Mucosa of rectum (tissue), 2 donors: ENCODE results near the gene TGFB1I1.
"Not testable (repeated sequence)": the region's sequence is repeated elsewhere in the genome, so short reads cannot be mapped to it uniquely, and the experiment has no call there.

Source experiments
- H3K27ac ChIP-seq, 2 donors: one replicate each; pipeline ENCODE4 v1.7.0; 2013; ENCODE audit warnings: inconsistent platforms in 2 of 2, low read depth in 2 of 2, low read length in 2 of 2
- H3K27me3 ChIP-seq, 2 donors: one replicate each; pipeline ENCODE4 v1.7.0; 2013; ENCODE audit warnings: low read length in 2 of 2; ENCODE audit not compliant: control insufficient read depth in 2 of 2, insufficient read depth in 2 of 2
- H3K36me3 ChIP-seq, 2 donors: one replicate each; pipeline ENCODE4 v1.7.0; 2013; ENCODE audit warnings: low read length in 2 of 2; ENCODE audit not compliant: control insufficient read depth in 2 of 2, insufficient read depth in 2 of 2
- H3K4me1 ChIP-seq, 2 donors: one replicate each; pipeline ENCODE4 v1.7.0; 2013; ENCODE audit warnings: low read length in 2 of 2, mild to moderate bottlenecking in 1 of 2; ENCODE audit not compliant: control insufficient read depth in 2 of 2, insufficient read depth in 2 of 2
- H3K4me3 ChIP-seq, 2 donors: one replicate each; pipeline ENCODE4 v1.7.0; 2013; ENCODE audit warnings: low read length in 2 of 2
- H3K9ac ChIP-seq, 2 donors: one replicate each; pipeline ENCODE4 v1.7.0; 2013; ENCODE audit warnings: low read length in 2 of 2, low read depth in 1 of 2, mild to moderate bottlenecking in 1 of 2
- H3K9me3 ChIP-seq, 2 donors: one replicate each; pipeline ENCODE4 v1.7.0; 2013; ENCODE audit warnings: low read length in 2 of 2; ENCODE audit not compliant: control insufficient read depth in 2 of 2
- donor health status: healthy.
- donor health status: Normal muscosa, but diverticular disease.

The TGFB1I1 gene

GRCh38 chr16:31477220-31478216, 5.6 kb downstream of the TGFB1I1 start:
- peaks cover 21 to 24% of the 10 kb centered on the region in 2 donors for H3K4me1 ChIP-seq
- no peaks in the 10 kb centered on the region for H3K9me3 ChIP-seq
- H3K27me3 ChIP-seq = no peaks in the 10 kb centered on the region
- peak overlapping the region; percentile 87 to 92 for H3K9ac ChIP-seq
- H3K4me3 ChIP-seq = peak overlapping the region; percentile 71
- H3K27ac ChIP-seq = peak overlapping the region; percentile 98
- H3K36me3 ChIP-seq = no peaks in the 10 kb centered on the region

- Histone ChIP-seq H3K36me3 (no peaks in the 10 kb centered on the region), H3K9me3 (no peaks in the 10 kb centered on the region), H3K4me3 (no peak overlapping the region), H3K27ac (no peak overlapping the region), H3K9ac (no peak overlapping the region), H3K27me3 (no peaks in the 10 kb centered on the region), H3K4me1 (peaks cover 17 to 20% of the 10 kb centered on the region in 2 donors)
These were observed 7.0 kb downstream of the TGFB1I1 start for GRCh38 chr16:31478956-31479355.

- Histone ChIP-seq H3K9ac (no peak overlapping the region), H3K4me3 (no peak overlapping the region), H3K36me3 (no peaks in the 10 kb centered on the region), H3K27ac (no peak overlapping the region), H3K27me3 (no peaks in the 10 kb centered on the region), H3K4me1 (peaks cover 21 to 22% of the 10 kb centered on the region in 2 donors), H3K9me3 (no peaks in the 10 kb centered on the region)
These were observed 7.8 kb downstream of the TGFB1I1 start for GRCh38 chr16:31479751-31480150.

GRCh38 chr16:31480851-31481536, 9.0 kb downstream of the TGFB1I1 start:
- Histone ChIP-seq H3K9me3 (no peaks in the 10 kb centered on the region), H3K27ac (no peak overlapping the region), H3K27me3 (no peaks in the 10 kb centered on the region), H3K9ac (no peak overlapping the region), H3K36me3 (no peaks in the 10 kb centered on the region), H3K4me1 (peaks cover 21 to 23% of the 10 kb centered on the region in 2 donors), H3K4me3 (no peak overlapping the region)

GRCh38 chr16:31483081-31483480, 11.1 kb downstream of the TGFB1I1 start, which contains the start of gene SLC5A2:
Gene SLC5A2, plus strand, starts transcription at chr16:31483123. Its CDS starts 14 bp downstream, at chr16:31483137.
- H3K27ac ChIP-seq = no peak within 1 kb of the TSS
- H3K9me3 ChIP-seq = no peaks in the 10 kb centered on the region
- no peak within 1 kb of the TSS for H3K9ac ChIP-seq
- peaks cover 19 to 24% of the 10 kb centered on the region in 2 donors for H3K4me1 ChIP-seq
- H3K36me3 ChIP-seq = no peaks in the 10 kb centered on the region
- no peaks in the 10 kb centered on the region for H3K27me3 ChIP-seq
- no peak within 1 kb of the TSS for H3K4me3 ChIP-seq

GRCh38 chr16:31484048-31484447, 12.1 kb downstream of the TGFB1I1 start:
- H3K9me3 ChIP-seq, H3K27ac ChIP-seq, H3K36me3 ChIP-seq, H3K4me3 ChIP-seq, H3K9ac ChIP-seq, H3K27me3 ChIP-seq: not testable (repeated sequence)
- H3K4me1 ChIP-seq = peaks cover 22 to 28% of the 10 kb centered on the region in 2 donors

GRCh38 chr16:31484491-31485171, 12.7 kb downstream of the TGFB1I1 start:
- Histone ChIP-seq H3K9ac (no peak overlapping the region), H3K4me3 (no peak overlapping the region), H3K9me3 (no peaks in the 10 kb centered on the region), H3K27me3 (no peaks in the 10 kb centered on the region), H3K4me1 (peaks cover 22 to 28% of the 10 kb centered on the region in 2 donors), H3K27ac (peak overlapping the region in 1 of 2 donors; percentile 28), H3K36me3 (no peaks in the 10 kb centered on the region)

- H3K27me3 ChIP-seq = no peaks in the 10 kb centered on the region
- H3K9me3 ChIP-seq = no peaks in the 10 kb centered on the region
- no peak overlapping the region for H3K4me3 ChIP-seq
- H3K4me1 ChIP-seq = peaks cover 21 to 27% of the 10 kb centered on the region in 2 donors
- H3K9ac ChIP-seq = no peak overlapping the region
- H3K27ac ChIP-seq = no peak overlapping the region
- peaks cover 0 to 4% of the 10 kb centered on the region in 2 donors for H3K36me3 ChIP-seq
These were observed 13.6 kb downstream of the TGFB1I1 start for GRCh38 chr16:31485571-31485970.

GRCh38 chr16:31486045-31486444, 14.1 kb downstream of the TGFB1I1 start:
- Histone ChIP-seq H3K4me3 (no peak overlapping the region), H3K27me3 (no peaks in the 10 kb centered on the region), H3K9ac (no peak overlapping the region), H3K9me3 (no peaks in the 10 kb centered on the region), H3K36me3 (peaks cover 0 to 9% of the 10 kb centered on the region in 2 donors), H3K4me1 (peaks cover 18 to 22% of the 10 kb centered on the region in 2 donors), H3K27ac (no peak overlapping the region)
